PC-9 (cell line): ENCODE results near the gene ATG10. TPM values are rescaled to one million over a fixed set of nuclear protein-coding genes. Genes with fewer than 3 reads are reported as not detected.

Source experiments
- BruUV-seq: library from RNA; stranded (reverse); fragments of 400-500 nt; replicated peaks from 2 replicates; lab custom pipeline; 2021; lab: Mats Ljungman, UMichigan
- CTCF ChIA-PET: fragments of 300-600 bp; sonication (Branson Sonifier 250); formaldehyde crosslinking; loops from one replicate; lab custom pipeline; 2022; ENCODE audit warnings: antibody characterized with exemption; lab: Charles Lee
- POLR2A ChIA-PET: fragments of 300-600 bp; sonication (Branson Sonifier 250); formaldehyde crosslinking; loops from one replicate; lab custom pipeline; 2022; ENCODE audit warnings: antibody characterized with exemption; ENCODE audit not compliant: unreplicated experiment; lab: Charles Lee
- DNase-seq, 2 experiments: peaks; one replicate each; pipeline versions ENCODE4 v3.0.0 to v3.0.0-alpha.2; 2015 to 2022; ENCODE audit warnings: mixed read lengths in 1 of 2
- H2AFZ ChIP-seq: fragments of 200-600 bp; sonication (generic); 2 replicates; pipeline ENCODE4 v1.8.1; 2017; ENCODE audit warnings: antibody characterized with exemption
- H3F3A ChIP-seq: fragments of 200-600 bp; sonication (generic); 2 replicates; pipeline ENCODE4 v1.8.1; 2017; ENCODE audit warnings: antibody characterized with exemption, mild to moderate bottlenecking, low read depth; ENCODE audit not compliant: insufficient read depth
- H3K27ac ChIP-seq: fragments of 200-600 bp; sonication (generic); 2 replicates; pipeline ENCODE4 v1.6.1; 2016; ENCODE audit warnings: mixed run types
- H3K27me3 ChIP-seq: fragments of 200-600 bp; sonication (generic); 2 replicates; pipeline ENCODE4 v1.6.1; 2016; ENCODE audit warnings: low read depth, mixed run types; ENCODE audit not compliant: insufficient read depth
- H3K36me3 ChIP-seq: fragments of 200-600 bp; sonication (generic); 2 replicates; pipeline ENCODE4 v1.6.1; 2016; ENCODE audit warnings: low read depth, mixed run types
- H3K4me1 ChIP-seq: fragments of 200-600 bp; sonication (generic); replicated peaks from 2 replicates; pipeline ENCODE4 v1.6.1; 2016; ENCODE audit warnings: mixed run types; ENCODE audit not compliant: insufficient read depth
- H3K4me2 ChIP-seq: fragments of 200-600 bp; sonication (generic); 2 replicates; pipeline ENCODE4 v1.6.1; 2017; ENCODE audit warnings: mixed run types
- H3K4me3 ChIP-seq: fragments of 200-600 bp; sonication (generic); 2 replicates; pipeline ENCODE4 v1.6.1; 2016; ENCODE audit warnings: mixed run types
- H3K79me2 ChIP-seq: fragments of 200-600 bp; sonication (generic); 2 replicates; pipeline ENCODE4 v1.6.1; 2017; ENCODE audit warnings: low read depth, mixed run types
- H3K9me2 ChIP-seq: fragments of 200-600 bp; sonication (generic); 2 replicates; pipeline ENCODE4 v1.8.1; 2017; ENCODE audit warnings: mild to moderate bottlenecking; ENCODE audit not compliant: insufficient read depth
- H3K9me3 ChIP-seq: fragments of 200-600 bp; sonication (generic); 2 replicates; pipeline ENCODE4 v1.8.1; 2016; ENCODE audit warnings: low read depth; ENCODE audit not compliant: insufficient read depth
- H4K20me1 ChIP-seq: fragments of 200-600 bp; sonication (generic); 2 replicates; pipeline ENCODE4 v1.8.1; 2017; ENCODE audit not compliant: insufficient read depth
- CTCF ChIP-seq: fragments of 200-600 bp; sonication (generic); conservative IDR thresholded peaks from 2 replicates; pipeline ENCODE4 v1.6.1; 2017; ENCODE audit warnings: mixed run types, antibody characterized with exemption, mild to moderate bottlenecking, moderate library complexity
- EZH2 ChIP-seq: fragments of 200-600 bp; sonication (generic); IDR thresholded peaks from 2 replicates; pipeline ENCODE4 v1.8.0; 2017; ENCODE audit warnings: antibody characterized with exemption, low read depth
- intact Hi-C: fragments of 100-400 bp; cut with micrococcal nuclease; formaldehyde crosslinking; loops from one replicate; pipeline ENCODE4 v1.10.0; 2022; ENCODE audit not compliant: unreplicated experiment
- total RNA-seq: library from RNA; stranded (reverse); gene quantifications from 2 replicates; pipeline ENCODE4 v1.2.3, GENCODE V29; 2021

The ATG10 gene
- total RNA-seq, 1 experiment from 2014 or later, result 12.7 TPM

- ChIA-PET CTCF (no interaction called here), POLR2A (no interaction called here)
- Histone ChIP-seq H3K27ac (no peak overlapping the region), H3K4me3 (no peak overlapping the region), H3K79me2 (no peaks in the 10 kb centered on the region), H3K9me2 (no peaks in the 10 kb centered on the region), H4K20me1 (no peaks in the 10 kb centered on the region), H3K4me2 (no peak overlapping the region), H3K9me3 (no peaks in the 10 kb centered on the region), H3F3A (no peaks in the 10 kb centered on the region), H3K27me3 (no peaks in the 10 kb centered on the region), H2AFZ (no peak overlapping the region), H3K4me1 (no peaks in the 10 kb centered on the region), H3K36me3 (no peaks in the 10 kb centered on the region)
- TF ChIP-seq CTCF, result no peak
- no peak for TF ChIP-seq EZH2
- intact Hi-C loops, result no loop called here
- BruUV-seq, result no TSS peak
- DNase-seq, result no peak
These were observed 325.1 kb downstream of the ATG10 start for GRCh38 chr5:82296929-82297328.

GRCh38 chr5:82297711-82298110 lies 325.9 kb downstream of the ATG10 start:
- POLR2A ChIA-PET, result no interaction called here
- no peaks in the 10 kb centered on the region for H4K20me1 ChIP-seq
- no peak overlapping the region for H3K4me2 ChIP-seq
- no peaks in the 10 kb centered on the region for H3K27me3 ChIP-seq
- H3K79me2 ChIP-seq, result no peaks in the 10 kb centered on the region
- no peak for DNase-seq
- H3K4me3 ChIP-seq, result no peak overlapping the region
- no peaks in the 10 kb centered on the region for H3K36me3 ChIP-seq
- BruUV-seq, result no TSS peak
- H3K9me2 ChIP-seq, result no peaks in the 10 kb centered on the region
- H3K4me1 ChIP-seq, result no peaks in the 10 kb centered on the region
- intact Hi-C loops, result no loop called here
- no peaks in the 10 kb centered on the region for H3F3A ChIP-seq
- TF ChIP-seq CTCF (no peak), EZH2 (no peak)
- H3K9me3 ChIP-seq, result no peaks in the 10 kb centered on the region
- H2AFZ ChIP-seq, result no peak overlapping the region
- no peak overlapping the region for H3K27ac ChIP-seq
- CTCF ChIA-PET, result no interaction called here

GRCh38 chr5:82298668-82299067 lies 326.8 kb downstream of the ATG10 start:
- Histone ChIP-seq H3K4me2 (no peak overlapping the region), H3K27ac (no peak overlapping the region), H3K27me3 (no peaks in the 10 kb centered on the region), H4K20me1 (no peaks in the 10 kb centered on the region), H3F3A (no peaks in the 10 kb centered on the region), H3K79me2 (no peaks in the 10 kb centered on the region), H3K9me2 (no peaks in the 10 kb centered on the region), H2AFZ (no peak overlapping the region), H3K36me3 (no peaks in the 10 kb centered on the region), H3K4me1 (no peaks in the 10 kb centered on the region), H3K4me3 (no peak overlapping the region), H3K9me3 (no peaks in the 10 kb centered on the region)
- DNase-seq, result peak in 1 of 2 experiments; percentile 37
- no peak for TF ChIP-seq EZH2
- intact Hi-C loops, result no loop called here
- POLR2A ChIA-PET, result no interaction called here
- CTCF ChIA-PET, result no interaction called here
- no TSS peak for BruUV-seq

GRCh38 chr5:82301190-82301589 lies 329.4 kb downstream of the ATG10 start:
- no peaks in the 10 kb centered on the region for H3K4me1 ChIP-seq
- no peak overlapping the region for H2AFZ ChIP-seq
- TF ChIP-seq CTCF (no peak), EZH2 (no peak)
- CTCF ChIA-PET, result no interaction called here
- no peak overlapping the region for H3K27ac ChIP-seq
- H3K4me3 ChIP-seq, result no peak overlapping the region
- no peaks in the 10 kb centered on the region for H3K27me3 ChIP-seq
- H3K36me3 ChIP-seq, result no peaks in the 10 kb centered on the region
- intact Hi-C loops, result no loop called here
- no peaks in the 10 kb centered on the region for H3F3A ChIP-seq
- POLR2A ChIA-PET, result no interaction called here
- no peak overlapping the region for H3K4me2 ChIP-seq
- no peak for DNase-seq
- no peaks in the 10 kb centered on the region for H3K9me3 ChIP-seq
- BruUV-seq, result no TSS peak
- H4K20me1 ChIP-seq, result no peaks in the 10 kb centered on the region
- H3K9me2 ChIP-seq, result no peaks in the 10 kb centered on the region
- H3K79me2 ChIP-seq, result no peaks in the 10 kb centered on the region
